HepG2 (cell line): ENCODE results near the gene IQCE. TPM values are rescaled to one million over a fixed set of nuclear protein-coding genes. Genes with fewer than 3 reads are reported as not detected.

ENCODE experiments used
- ATAC-seq: fragments of 200-7000 bp; cut with Tn5 transposase; 3 replicates; pipeline ENCODE4 v1.9.1; 2020; ENCODE audit warnings: mild to moderate bottlenecking, moderate library complexity
- BruUV-seq: library from RNA; stranded (reverse); fragments of 400-500 nt; replicated peaks from 2 replicates; lab custom pipeline; 2021; lab: Mats Ljungman, UMichigan
- CTCF ChIA-PET: fragments of 300-600 bp; formaldehyde crosslinking; extraction: SDS; loops from one replicate; lab custom pipeline; 2021; ENCODE audit warnings: low total read pairs, inconsistent platforms, low intra/inter-chr PET ratio; lab: Yijun Ruan, JAX
- POLR2A ChIA-PET: fragments of 350-600 bp; sonication (Branson Sonifier 250); formaldehyde crosslinking; loops from one replicate; lab custom pipeline; 2020; ENCODE audit warnings: antibody characterized with exemption, inconsistent platforms; lab: Yijun Ruan, JAX
- DNase-seq: peaks from one replicate; pipeline ENCODE4 v3.0.0-alpha.2; 2015; ENCODE audit warnings: low spot score
- FAIRE-seq: peaks from 3 replicates; lab custom pipeline; 2011; peaks lifted over from hg19 to GRCh38; lab: Jason Lieb, UNC
- H2AFZ ChIP-seq: one replicate; pipeline ENCODE4 v1.6.1; 2011; ENCODE audit warnings: low read length, inconsistent platforms
- H3K27ac ChIP-seq: fragments of 300-600 bp; 3 replicates; pipeline ENCODE4 v1.8.0; 2011; ENCODE audit warnings: mixed run types, mild to moderate bottlenecking, mixed read lengths, low read length, inconsistent platforms; ENCODE audit not compliant: insufficient read depth; ENCODE audit errors: extremely low read length
- H3K27me3 ChIP-seq, 2 experiments: fragments of 200-600 bp in 1 of 2; 2 replicates in 1 of 2; 3 replicates in 1 of 2; pipeline versions ENCODE4 v1.6.0 to v1.8.0; 2011; ENCODE audit warnings: low read length in 2 of 2, mild to moderate bottlenecking in 2 of 2, moderate library complexity in 2 of 2, inconsistent platforms in 1 of 2; ENCODE audit not compliant: insufficient read depth in 2 of 2, control insufficient read depth in 1 of 2
- H3K36me3 ChIP-seq, 2 experiments: fragments of 200-600 bp in 1 of 2; replicated peaks in 1 of 2; 2 replicates in 1 of 2; 3 replicates in 1 of 2; pipeline versions ENCODE4 v1.5.1 to v1.8.0; 2011; ENCODE audit warnings: low read length in 2 of 2, inconsistent platforms in 1 of 2; ENCODE audit not compliant: insufficient read depth in 2 of 2, control insufficient read depth in 1 of 2
- H3K4me1 ChIP-seq: 2 replicates; pipeline ENCODE4 v1.5.1; 2012; ENCODE audit warnings: low read length, inconsistent platforms; ENCODE audit not compliant: insufficient read depth
- H3K4me2 ChIP-seq: 2 replicates; pipeline ENCODE4 v1.6.0; 2011; ENCODE audit warnings: low read depth, low read length, inconsistent platforms
- H3K4me3 ChIP-seq, 3 experiments: fragments of 200-600 bp in 1 of 3; sonication (generic), shearing (Covaris generic) in 1 of 3; replicated peaks in 1 of 3; 2 replicates each; pipeline ENCODE4 v1.5.1; 2011 to 2016; ENCODE audit warnings: low read length in 3 of 3, inconsistent platforms in 2 of 3, low read depth in 2 of 3, mild to moderate bottlenecking in 2 of 3, control low read depth in 1 of 3, mixed read lengths in 1 of 3; ENCODE audit not compliant: insufficient read depth in 1 of 3
- H3K79me2 ChIP-seq: one replicate; pipeline ENCODE4 v1.6.1; 2011; ENCODE audit warnings: low read length, inconsistent platforms; ENCODE audit not compliant: insufficient read depth
- H3K9ac ChIP-seq: 2 replicates; pipeline ENCODE4 v1.6.0; 2011; ENCODE audit warnings: mild to moderate bottlenecking, low read depth, low read length, inconsistent platforms; ENCODE audit not compliant: insufficient read depth
- H3K9me3 ChIP-seq: 2 replicates; pipeline ENCODE4 v1.5.1; 2012; ENCODE audit warnings: mild to moderate bottlenecking, low read length
- H4K20me1 ChIP-seq: 2 replicates; pipeline ENCODE4 v1.6.0; 2011; ENCODE audit warnings: inconsistent platforms, mild to moderate bottlenecking, low read length, moderate library complexity; ENCODE audit not compliant: insufficient read depth
- HCFC1 ChIP-seq: fragments of 150-350 bp; IDR thresholded peaks from 2 replicates; pipeline ENCODE4 v1.6.1; 2014; ENCODE audit warnings: low read depth, low read length
- KLF11 ChIP-seq: IDR thresholded peaks from 2 replicates; pipeline ENCODE4 v1.6.1; 2016; ENCODE audit warnings: missing compliant biosample characterization
- KLF13 ChIP-seq: sonication (generic); formaldehyde crosslinking; IDR thresholded peaks from 2 replicates; pipeline ENCODE4 v1.4.0; 2020; ENCODE audit warnings: mild to moderate bottlenecking, missing genetic modification reagents
- MXI1 ChIP-seq: IDR thresholded peaks from 3 replicates; pipeline ENCODE4 v1.6.1; 2012; ENCODE audit warnings: low read depth, low read length, inconsistent platforms, borderline replicate concordance
- NKX3-1 ChIP-seq: sonication (generic); formaldehyde crosslinking; IDR thresholded peaks from 2 replicates; pipeline ENCODE4 v1.5.0; 2020; ENCODE audit warnings: missing genetic modification reagents
- REL ChIP-seq: sonication (generic); formaldehyde crosslinking; conservative IDR thresholded peaks from 2 replicates; pipeline ENCODE4 v1.8.0; 2022; ENCODE audit warnings: mild to moderate bottlenecking, missing genetic modification reagents, moderate library complexity
- TBP ChIP-seq: sonication (generic); formaldehyde crosslinking; IDR thresholded peaks from 2 replicates; pipeline ENCODE4 v1.5.0; 2020; ENCODE audit warnings: missing genetic modification reagents
- TRIM24 ChIP-seq: sonication (generic); formaldehyde crosslinking; IDR thresholded peaks from 2 replicates; pipeline ENCODE4 v1.8.0; 2022; ENCODE audit warnings: mild to moderate bottlenecking, missing genetic modification reagents
- ZNF232 ChIP-seq: sonication (generic); formaldehyde crosslinking; IDR thresholded peaks from 2 replicates; pipeline ENCODE4 v1.4.0; 2020; ENCODE audit warnings: missing genetic modification reagents, borderline replicate concordance
- WGBS: methylation state at CpG from one replicate; pipeline ENCODE4 v1.1.6; 2017; ENCODE audit warnings: low lambda C conversion rate; 5-methylcytosine and 5-hydroxymethylcytosine counted together
- in situ Hi-C: cut with HindIII; loops from 2 replicates; pipeline ENCODE4 v1.10.0; 2017; ENCODE audit warnings: low pct_unique_long_range_greater_than_20kb; ENCODE audit not compliant: extremely low pct_ligation_motif_present
- intact Hi-C: fragments of 100-400 bp; cut with micrococcal nuclease; formaldehyde crosslinking; loops from one replicate; pipeline ENCODE4 v1.10.0; 2022; ENCODE audit not compliant: unreplicated experiment
- polyA plus RNA-seq, 8 experiments: library from polyadenylated mRNA; depleted of rRNA in 3 of 8; stranded (reverse) in 7 of 8; unstranded in 1 of 8; fragments of >200 nt; fragmentation: Illumina TruSeq in 4 of 8; extraction: Trizol in 4 of 8; gene quantifications; 2 replicates each; pipeline versions ENCODE4 v1.2.1 to v1.2.3, GENCODE V29; 2011 to 2016; ENCODE audit warnings: low read depth in 4 of 8, missing spikeins in 1 of 8, mixed read lengths in 1 of 8; ENCODE audit not compliant: insufficient read depth in 1 of 8
- total RNA-seq, 5 experiments: library from RNA; depleted of rRNA; stranded (reverse); fragments of >200 nt; fragmentation: Illumina TruSeq; extraction: Trizol; gene quantifications; 2 replicates each; pipeline ENCODE4 v1.2.3, GENCODE V29; 2016; ENCODE audit warnings: low read depth in 1 of 5

IQCE gene
- total and polyA plus RNA-seq, 2 of the 13 experiments (the other 11 are each of a cell fraction or from before 2014, with no cell fraction given) = 1.5 to 2.5 TPM

DNA sequence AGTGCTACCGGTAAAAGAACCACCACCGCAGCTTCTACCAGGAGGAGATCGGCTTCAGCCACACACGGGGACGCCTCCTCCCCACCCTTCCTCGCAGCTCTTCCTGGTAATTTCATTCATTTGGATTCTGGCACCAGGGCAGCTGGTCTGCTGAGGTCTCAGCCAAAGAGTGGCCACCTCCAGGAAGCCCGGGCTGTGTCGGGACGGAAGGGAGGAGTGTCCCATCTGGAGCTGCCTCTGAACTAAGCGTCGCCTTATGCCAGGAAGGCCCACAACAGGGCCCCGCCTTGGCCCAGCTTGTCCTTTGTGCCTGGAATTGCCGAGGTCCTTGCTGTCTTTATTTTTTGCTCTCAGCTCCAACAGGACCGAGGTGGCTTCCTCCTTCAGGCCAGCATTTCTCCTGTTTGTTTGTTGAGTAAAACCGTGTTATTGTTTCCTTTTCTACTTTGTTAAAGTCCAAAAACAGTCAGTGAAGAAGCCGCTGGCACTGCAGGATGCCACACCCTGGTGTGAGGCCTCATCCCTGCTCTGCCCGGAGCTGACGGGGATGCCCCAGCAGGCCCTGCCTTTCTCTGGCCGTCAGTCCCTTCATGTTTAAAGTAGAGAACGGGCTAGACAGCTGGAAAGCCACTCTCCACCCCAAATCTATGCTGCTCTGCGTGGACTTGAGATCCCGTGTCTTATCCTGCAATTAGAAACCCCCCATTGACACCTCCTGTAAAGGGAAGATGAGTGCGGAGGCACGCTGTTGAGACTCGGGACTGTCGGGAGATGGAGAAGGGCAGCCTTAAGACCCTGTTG lies 48.5 kb downstream of the IQCE start:
- WGBS = 71% methylated on average over 25 of the region's 26 CpGs
- in situ Hi-C loops (no loop called here), intact Hi-C loops (loop anchor here (5.0 kb wide), 1 partner anchor 45 kb away; no protein-coding TSS in a partner anchor)
- TF ChIP-seq KLF11 (CRISPR knock-in tag) = no peak
- TF ChIP-seq NKX3-1 (CRISPR knock-in tag) = no peak
- TF ChIP-seq TBP = no peak
- no peak for TF ChIP-seq TRIM24 (CRISPR knock-in tag)
- no peak for TF ChIP-seq REL (CRISPR knock-in tag)
- TF ChIP-seq HCFC1 = no peak
- no peak for TF ChIP-seq MXI1
- no peak for TF ChIP-seq KLF13 (CRISPR knock-in tag)
- no peak for TF ChIP-seq ZNF232
- H3K27me3 ChIP-seq = 0 out of 5 replicates have a peak, but pooled peaks cover 0 to 6% of the 10 kb centered on the region in 2 experiments
- FAIRE-seq = no peak
- no peak overlapping the region for H2AFZ ChIP-seq
- H3K27ac ChIP-seq = no peak overlapping the region
- no peak overlapping the region for H3K4me3 ChIP-seq
- H3K4me2 ChIP-seq = no peak overlapping the region
- H3K36me3 ChIP-seq = no peaks in the 10 kb centered on the region
- POLR2A ChIA-PET = interaction anchor here (1.2 to 1.9 kb wide), 3 partner anchors 15 to 29 kb away, joined by 3 to 6 read pairs (median 5); partner anchors contain the start of gene TTYH3
- no peaks in the 10 kb centered on the region for H3K9me3 ChIP-seq
- CTCF ChIA-PET = interaction anchor here (1.8 kb wide), 1 partner anchor 44 kb away, joined by 7 read pairs; no protein-coding TSS in a partner anchor
- BruUV-seq = no TSS peak
- no peaks in the 10 kb centered on the region for H4K20me1 ChIP-seq
- DNase-seq = no peak
- H3K9ac ChIP-seq = no peak overlapping the region
- peaks cover 37% of the 10 kb centered on the region for H3K4me1 ChIP-seq
- ATAC-seq = no peak
- H3K79me2 ChIP-seq = no peaks in the 10 kb centered on the region
